Caco-2 (cell line): ENCODE data around the gene ATPAF2. TPM values are rescaled to one million over a fixed set of nuclear protein-coding genes. Genes with fewer than 3 reads are reported as not detected.
"Not testable (repeated sequence)": the region's sequence is repeated elsewhere in the genome, so short reads cannot be mapped to it uniquely, and the experiment has no call there.

Experiments
- BruUV-seq: library from RNA; stranded (reverse); fragments of 400-500 nt; replicated peaks from 2 replicates; lab custom pipeline; 2021; lab: Mats Ljungman, UMichigan
- CTCF ChIA-PET: fragments of 300-600 bp; sonication (Branson Sonifier 250); formaldehyde crosslinking; loops from one replicate; lab custom pipeline; 2022; ENCODE audit warnings: antibody characterized with exemption; lab: Charles Lee
- POLR2A ChIA-PET: fragments of 300-600 bp; sonication (Branson Sonifier 250); formaldehyde crosslinking; loops from one replicate; lab custom pipeline; 2022; ENCODE audit warnings: antibody characterized with exemption; lab: Charles Lee
- DNase-seq, 2 experiments: peaks; one replicate each; pipeline versions ENCODE4 v3.0.0 to v3.0.0-alpha.2; 2020 to 2022
- H3K27me3 ChIP-seq: replicated peaks from 2 replicates; pipeline ENCODE4 v1.6.0; 2011; ENCODE audit warnings: low read length; ENCODE audit not compliant: control insufficient read depth, insufficient read depth
- H3K36me3 ChIP-seq: 2 replicates; pipeline ENCODE4 v1.5.1; 2011; ENCODE audit warnings: low read length; ENCODE audit not compliant: control insufficient read depth, insufficient read depth
- H3K4me1 ChIP-seq: fragments of 250-450 bp; sonication (Bioruptor Pico); 2 replicates; pipeline ENCODE4 v1.5.1; 2020; ENCODE audit warnings: mild to moderate bottlenecking
- H3K4me3 ChIP-seq: 2 replicates; pipeline ENCODE4 v1.5.1; 2011; ENCODE audit warnings: low read depth, mild to moderate bottlenecking, control low read depth, low read length
- H3K9me3 ChIP-seq: fragments of 250-450 bp; sonication (Bioruptor Pico); 2 replicates; pipeline ENCODE4 v1.5.1; 2020; ENCODE audit warnings: mild to moderate bottlenecking, moderate library complexity
- H3K27ac Mint-ChIP-seq: one replicate; pipeline ENCODE4 v1.8.0; 2022; ENCODE audit warnings: mixed read lengths; ENCODE audit not compliant: unreplicated experiment
- H3K27me3 Mint-ChIP-seq: one replicate; pipeline ENCODE4 v1.8.0; 2022; ENCODE audit warnings: mixed read lengths; ENCODE audit not compliant: insufficient read depth, unreplicated experiment
- H3K36me3 Mint-ChIP-seq: one replicate; pipeline ENCODE4 v1.8.0; 2022; ENCODE audit warnings: mild to moderate bottlenecking, mixed read lengths; ENCODE audit not compliant: insufficient read depth, unreplicated experiment
- H3K4me1 Mint-ChIP-seq: one replicate; pipeline ENCODE4 v1.8.0; 2022; ENCODE audit warnings: low read depth, mixed read lengths; ENCODE audit not compliant: unreplicated experiment
- H3K4me3 Mint-ChIP-seq: one replicate; pipeline ENCODE4 v1.8.0; 2022; ENCODE audit warnings: mild to moderate bottlenecking, moderate library complexity, mixed read lengths; ENCODE audit not compliant: unreplicated experiment
- H3K9me3 Mint-ChIP-seq: one replicate; pipeline ENCODE4 v1.8.0; 2022; ENCODE audit warnings: mixed read lengths; ENCODE audit not compliant: unreplicated experiment
- CTCF ChIP-seq, 2 experiments: fragments of 200-600 bp in 1 of 2; IDR thresholded peaks; 1 replicate in 1 of 2; 2 replicates in 1 of 2; pipeline versions ENCODE4 v1.5.1 to v1.8.0; 2011 to 2022; ENCODE audit warnings: antibody characterized with exemption in 1 of 2, control low read depth in 1 of 2, inconsistent platforms in 1 of 2, low read depth in 1 of 2, low read length in 1 of 2, mild to moderate bottlenecking in 1 of 2, moderate library complexity in 1 of 2; ENCODE audit not compliant: insufficient read depth in 1 of 2, severe bottlenecking in 1 of 2, unreplicated experiment in 1 of 2
- intact Hi-C: fragments of 100-400 bp; cut with micrococcal nuclease; formaldehyde crosslinking; loops from one replicate; pipeline ENCODE4 v1.10.0; 2022; ENCODE audit not compliant: unreplicated experiment
- total RNA-seq: library from RNA; stranded (reverse); gene quantifications from 2 replicates; pipeline ENCODE4 v1.2.3, GENCODE V29; 2022

ATPAF2 gene
- total RNA-seq, 1 experiment from 2014 or later = 37.9 TPM

GRCh38 chr17:17998934-17999333, 40.0 kb downstream of the ATPAF2 start:
- H3K9me3 Mint-ChIP-seq = no peaks in the 10 kb centered on the region
- CTCF ChIA-PET = no interaction called here
- no peak overlapping the region for H3K4me3 Mint-ChIP-seq
- BruUV-seq = no TSS peak
- no peak for TF ChIP-seq CTCF (IDR thresholded peaks at IDR 0.05; ENCODE audit: insufficient read depth in 1 of 2, low read depth in 1 of 2, low read length in 1 of 2, severe bottlenecking in 1 of 2, unreplicated experiment in 1 of 2)
- no peaks in the 10 kb centered on the region for H3K27me3 ChIP-seq
- no peaks in the 10 kb centered on the region for H3K4me1 Mint-ChIP-seq
- H3K9me3 ChIP-seq = no peaks in the 10 kb centered on the region
- H3K27me3 Mint-ChIP-seq = no peaks in the 10 kb centered on the region
- intact Hi-C loops = no loop called here
- POLR2A ChIA-PET = no interaction called here
- no peaks in the 10 kb centered on the region for H3K36me3 Mint-ChIP-seq
- H3K36me3 ChIP-seq = no peaks in the 10 kb centered on the region
- no peaks in the 10 kb centered on the region for H3K4me1 ChIP-seq
- no peak overlapping the region for H3K27ac Mint-ChIP-seq
- DNase-seq = no peak
- H3K4me3 ChIP-seq = no peak overlapping the region

- DNase-seq, H3K4me3 Mint-ChIP-seq, H3K9me3 ChIP-seq, intact Hi-C loops, H3K4me3 ChIP-seq, H3K4me1 Mint-ChIP-seq, H3K27me3 Mint-ChIP-seq, H3K4me1 ChIP-seq, H3K36me3 Mint-ChIP-seq, POLR2A ChIA-PET, H3K27ac Mint-ChIP-seq, H3K36me3 ChIP-seq, H3K9me3 Mint-ChIP-seq, H3K27me3 ChIP-seq, BruUV-seq: not testable (repeated sequence)
- CTCF ChIA-PET = interaction anchor here (0.7 to 0.9 kb wide), 2 partner anchors 9 to 77 kb away, joined by 3 read pairs; no protein-coding TSS in a partner anchor
These were observed 43.1 kb downstream of the ATPAF2 start for GRCh38 chr17:17995887-17996286.

GRCh38 chr17:17994271-17995069, 44.5 kb downstream of the ATPAF2 start:
- DNase-seq = no peak
- no peaks in the 10 kb centered on the region for H3K27me3 Mint-ChIP-seq
- H3K9me3 Mint-ChIP-seq = no peaks in the 10 kb centered on the region
- Histone ChIP-seq H3K36me3 (no peaks in the 10 kb centered on the region), H3K27me3 (no peaks in the 10 kb centered on the region), H3K4me3 (no peak overlapping the region), H3K4me1 (peaks cover 8% of the 10 kb centered on the region; the same call in 1 of the 2 replicates), H3K9me3 (no peaks in the 10 kb centered on the region)
- TF ChIP-seq CTCF (IDR thresholded peaks at IDR 0.05; ENCODE audit: insufficient read depth in 1 of 2, low read depth in 1 of 2, low read length in 1 of 2, severe bottlenecking in 1 of 2, unreplicated experiment in 1 of 2) = peak in 1 of 2 experiments; percentile 48
- POLR2A ChIA-PET = interaction anchor here (0.5 kb wide), 1 partner anchor 158 kb away, joined by 4 read pairs; no protein-coding TSS in a partner anchor
- H3K4me1 Mint-ChIP-seq = peaks cover 7% of the 10 kb centered on the region
- CTCF ChIA-PET = interaction anchor here (0.5 to 0.9 kb wide), 3 partner anchors 10 to 169 kb away, joined by 3 to 4 read pairs (median 3); no protein-coding TSS in a partner anchor
- intact Hi-C loops = no loop called here
- H3K4me3 Mint-ChIP-seq = no peak overlapping the region
- no TSS peak for BruUV-seq
- H3K36me3 Mint-ChIP-seq = no peaks in the 10 kb centered on the region
- H3K27ac Mint-ChIP-seq = no peak overlapping the region
